Sciatic nerve (tissue), 2 donors: ENCODE data around the gene TNFSF11. TPM values are rescaled to one million over a fixed set of nuclear protein-coding genes. Genes with fewer than 3 reads are reported as not detected.

Experiments used
- ATAC-seq: fragments of 200-7000 bp; cut with Tn5 transposase; one replicate; pipeline ENCODE4 v1.9.1; 2020; ENCODE audit warnings: mild to moderate bottlenecking, moderate library complexity
- DNase-seq: peaks from one replicate; pipeline ENCODE4 v3.0.0-alpha.2; 2020; ENCODE audit warnings: low spot score
- intact Hi-C: fragments of 100-400 bp; cut with DNase I; formaldehyde crosslinking; loops from one replicate; pipeline ENCODE4 v1.14.2; 2022
- total RNA-seq: library from RNA; stranded (reverse); fragmentation: NEBNext Ultra II Directional; extraction: Animal tissue kit (Norgen Biotek cat#: 25700); gene quantifications from one replicate; pipeline ENCODE4 v1.2.1, GENCODE V29; 2021
- donor health status: DM: no; HTN: no; CAD: no.
- donor health status: DM: no; HTN: no; CAD: no.

Gene TNFSF11
- total RNA-seq, 1 donor from 2014 or later = not detected

- no peak for ATAC-seq
- intact Hi-C loops = no loop called here
Observed at GRCh38 chr13:42600943-42601342, 27.0 kb downstream of the TNFSF11 start.

GRCh38 chr13:42602906-42603305, 29.0 kb downstream of the TNFSF11 start:
- ATAC-seq = no peak
- intact Hi-C loops = no loop called here

More at GRCh38 chr13:42600943-42601342, 27.0 kb downstream of the TNFSF11 start:
- DNase-seq = no peak

DNA sequence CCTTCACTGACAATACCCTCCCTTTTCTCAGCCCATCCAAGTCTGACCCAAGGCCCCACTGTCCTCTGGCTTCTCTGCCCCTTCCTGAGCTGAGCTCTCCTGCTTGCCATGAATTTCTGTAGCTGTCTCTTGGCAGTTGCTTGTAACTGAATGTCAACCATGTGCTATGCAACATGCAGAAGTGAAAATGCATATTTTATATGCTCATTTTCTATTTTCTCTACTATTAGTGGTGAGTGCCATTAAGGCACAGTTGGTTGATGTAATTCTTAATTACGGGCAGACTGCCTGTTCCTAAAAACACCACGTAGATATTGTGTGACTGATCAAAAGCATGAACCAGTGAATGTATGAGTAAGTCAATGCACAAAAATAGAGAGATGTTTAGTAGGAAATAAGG, 29.6 kb downstream of the TNFSF11 start:
- intact Hi-C loops = no loop called here
- DNase-seq (no peak), ATAC-seq (no peak)

More at GRCh38 chr13:42602906-42603305, 29.0 kb downstream of the TNFSF11 start:
- no peak for DNase-seq

- intact Hi-C loops = no loop called here
- no peak for DNase-seq
- no peak for ATAC-seq
Observed at GRCh38 chr13:42607546-42607945, 33.6 kb downstream of the TNFSF11 start.

DNA sequence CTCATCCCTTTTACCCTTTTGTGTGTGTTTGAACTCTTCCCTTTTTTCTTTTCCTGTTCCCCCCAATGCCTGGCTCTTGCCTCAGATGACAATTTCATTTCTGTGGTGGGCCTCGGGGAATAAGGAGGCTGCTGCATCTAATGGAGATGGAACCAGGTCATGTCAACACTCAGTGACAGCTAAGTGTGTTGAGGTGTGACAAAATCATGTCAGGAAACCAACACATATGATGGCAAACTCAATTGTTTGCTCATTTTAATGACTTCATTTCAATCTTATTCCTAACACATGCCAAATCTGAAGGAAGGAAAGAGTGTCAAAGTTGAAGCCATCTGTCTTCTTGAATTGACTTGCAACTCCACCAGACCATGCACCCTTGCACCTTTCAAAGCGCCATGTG, 36.7 kb downstream of the TNFSF11 start:
- intact Hi-C loops = no loop called here
- ATAC-seq = no peak
- no peak for DNase-seq

DNA sequence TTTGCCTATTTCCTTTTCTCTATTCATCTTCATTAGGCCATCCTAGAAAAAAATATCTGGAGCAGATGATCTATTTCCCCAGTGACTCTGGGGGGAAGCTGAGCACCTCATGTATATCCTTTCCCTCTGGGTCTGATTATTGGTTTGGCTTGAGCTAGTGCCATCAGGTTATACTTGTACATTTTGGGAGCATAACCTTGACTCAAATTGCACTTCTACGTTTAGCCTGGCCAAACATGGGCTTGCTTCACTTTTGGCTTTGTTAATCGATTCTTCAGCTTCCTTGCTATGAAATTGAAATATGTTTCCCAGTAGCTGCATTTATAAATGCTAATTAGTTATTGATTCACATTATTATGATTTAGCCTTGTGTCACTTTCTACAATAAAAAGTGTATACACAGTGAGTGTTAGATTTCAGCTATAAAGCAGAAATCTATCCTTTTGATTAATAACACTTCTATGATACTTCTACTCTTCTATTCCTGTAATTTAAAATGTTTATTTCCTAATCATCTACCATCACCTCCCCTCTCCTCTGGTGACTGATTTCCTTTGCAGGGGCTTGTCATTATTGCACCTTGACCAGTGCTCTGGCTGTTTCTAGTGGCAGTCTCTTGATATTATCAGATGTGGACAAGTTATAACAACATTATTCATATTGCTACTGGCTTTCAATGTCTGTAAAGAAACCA, 37.3 kb downstream of the TNFSF11 start:
- DNase-seq (no peak), ATAC-seq (no peak)
- intact Hi-C loops = no loop called here

DNA sequence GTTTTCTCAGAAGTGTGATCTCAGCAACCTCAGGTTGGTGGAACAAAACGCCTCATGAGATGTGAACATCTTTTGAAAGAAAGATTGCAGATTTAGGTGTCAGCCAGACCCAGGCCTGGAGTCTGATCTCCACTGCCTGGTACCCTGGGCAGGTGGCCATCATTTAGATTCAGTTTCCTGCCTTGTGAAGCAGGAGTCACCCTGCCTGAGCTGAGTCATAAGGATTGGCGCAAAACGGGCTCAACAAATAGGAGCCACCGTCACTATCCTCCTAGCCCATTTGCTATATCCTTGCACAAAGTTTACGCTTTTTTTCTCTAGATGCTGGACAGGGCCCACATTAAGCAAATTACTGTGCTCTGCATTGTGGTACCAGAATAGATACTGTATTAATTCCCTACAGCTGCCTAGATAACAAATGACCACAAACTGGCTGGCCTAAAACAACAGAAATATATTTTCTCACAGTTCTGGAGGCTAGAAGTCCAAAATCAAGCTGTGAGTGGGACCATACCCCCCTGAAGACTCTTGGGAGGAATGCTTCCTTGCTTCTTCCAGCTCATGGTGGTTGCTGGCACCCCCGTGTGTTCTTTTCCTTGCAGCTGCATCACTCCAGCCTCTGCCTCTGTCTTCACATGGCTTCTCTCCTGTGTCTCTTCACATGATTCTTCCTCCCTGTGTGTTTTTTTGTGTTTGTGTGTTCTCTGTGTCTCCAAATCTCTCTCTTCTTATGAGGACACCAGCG, 38.2 kb downstream of the TNFSF11 start:
- intact Hi-C loops = no loop called here
- no peak for ATAC-seq
- DNase-seq = no peak

DNA sequence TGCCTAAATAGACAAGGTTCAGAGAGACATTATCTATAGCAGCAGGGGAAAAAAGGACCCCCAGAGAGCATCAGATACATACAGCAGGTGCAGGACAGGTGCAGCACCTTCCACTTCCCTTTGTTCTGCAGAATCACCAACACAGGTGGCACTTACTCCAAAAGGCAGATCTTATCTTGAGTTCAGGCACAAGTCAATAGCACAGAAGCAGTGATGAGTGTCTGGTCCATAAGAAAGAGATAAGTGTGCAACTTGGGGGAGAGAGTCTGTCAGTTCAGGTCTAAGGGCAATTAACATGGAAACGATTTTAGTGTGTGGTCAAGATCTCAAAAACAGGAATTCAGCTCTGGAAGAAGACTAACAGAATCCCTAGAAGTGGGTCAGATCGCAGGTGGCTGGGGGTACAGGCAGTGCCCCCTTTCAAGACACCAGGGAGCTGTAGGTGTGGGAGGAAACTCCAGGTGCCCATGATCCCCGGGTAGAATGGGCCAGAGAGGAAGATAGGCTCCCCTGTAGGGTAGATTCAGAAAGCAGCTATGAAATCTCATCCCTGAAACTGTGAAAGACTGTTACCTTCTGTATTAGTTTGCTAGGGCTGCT, 40.6 kb downstream of the TNFSF11 start:
- intact Hi-C loops = no loop called here
- DNase-seq (no peak), ATAC-seq (no peak)

- no peak for DNase-seq
- intact Hi-C loops = no loop called here
- ATAC-seq = no peak
Observed at GRCh38 chr13:42615691-42616090, 41.7 kb downstream of the TNFSF11 start.

GRCh38 chr13:42617221-42617620, 43.3 kb downstream of the TNFSF11 start:
- intact Hi-C loops = no loop called here
- no peak for ATAC-seq
- no peak for DNase-seq

DNA sequence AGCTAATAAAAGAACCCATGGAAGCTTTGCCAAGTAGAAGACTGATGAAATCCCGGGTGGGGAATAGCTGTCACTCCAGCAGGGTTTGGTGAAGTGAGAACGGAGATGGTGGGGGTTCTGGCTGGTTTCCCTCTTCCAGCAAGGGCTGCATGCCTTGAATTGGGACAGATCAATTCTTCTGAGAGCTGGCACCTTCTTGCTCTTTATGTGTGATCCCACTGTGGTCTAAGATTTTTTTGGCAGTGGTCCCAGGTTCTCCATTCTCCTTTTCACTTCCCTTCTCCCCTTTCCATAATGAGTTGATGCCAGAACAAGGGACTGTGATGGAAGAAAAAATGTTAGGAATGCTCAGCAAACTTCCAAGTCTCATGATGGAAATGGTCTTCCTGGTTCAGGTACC, 50.0 kb downstream of the TNFSF11 start:
- ATAC-seq (no peak), DNase-seq (no peak)
- intact Hi-C loops = no loop called here

GRCh38 chr13:42625611-42626010, 51.7 kb downstream of the TNFSF11 start:
- intact Hi-C loops = no loop called here
- DNase-seq = no peak
- no peak for ATAC-seq

- ATAC-seq = no peak
- intact Hi-C loops = no loop called here
Observed at GRCh38 chr13:42626176-42626860, 52.4 kb downstream of the TNFSF11 start.

GRCh38 chr13:42628666-42629065, 54.7 kb downstream of the TNFSF11 start:
- no peak for ATAC-seq
- intact Hi-C loops = no loop called here
- DNase-seq = no peak

More at GRCh38 chr13:42626176-42626860, 52.4 kb downstream of the TNFSF11 start:
- DNase-seq = no peak

GRCh38 chr13:42631181-42631580, 57.2 kb downstream of the TNFSF11 start:
- DNase-seq = no peak
- no peak for ATAC-seq
- intact Hi-C loops = no loop called here

DNA sequence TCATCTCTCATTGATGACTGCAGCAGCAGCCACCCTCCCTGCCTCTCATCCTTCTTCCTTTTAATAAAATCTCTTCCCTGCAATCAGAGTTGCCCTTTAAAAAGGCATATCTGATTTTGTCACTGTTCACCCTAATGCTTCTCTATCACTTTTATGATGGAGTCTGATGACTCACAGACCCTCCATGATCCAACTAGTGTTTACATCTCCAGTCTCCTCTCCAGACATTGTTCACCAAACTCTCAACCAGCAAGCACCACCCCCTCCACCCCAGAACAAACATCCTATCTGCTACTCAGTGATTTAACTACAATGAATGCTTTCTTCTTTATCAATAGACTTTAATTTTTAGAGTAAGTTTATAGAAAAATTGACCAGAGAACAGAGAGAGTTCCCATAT, 59.5 kb downstream of the TNFSF11 start:
- no peak for DNase-seq
- ATAC-seq = no peak
- intact Hi-C loops = no loop called here

- no peak for ATAC-seq
- DNase-seq = no peak
- intact Hi-C loops = no loop called here
Observed at GRCh38 chr13:42638101-42638500, 64.1 kb downstream of the TNFSF11 start.

DNA sequence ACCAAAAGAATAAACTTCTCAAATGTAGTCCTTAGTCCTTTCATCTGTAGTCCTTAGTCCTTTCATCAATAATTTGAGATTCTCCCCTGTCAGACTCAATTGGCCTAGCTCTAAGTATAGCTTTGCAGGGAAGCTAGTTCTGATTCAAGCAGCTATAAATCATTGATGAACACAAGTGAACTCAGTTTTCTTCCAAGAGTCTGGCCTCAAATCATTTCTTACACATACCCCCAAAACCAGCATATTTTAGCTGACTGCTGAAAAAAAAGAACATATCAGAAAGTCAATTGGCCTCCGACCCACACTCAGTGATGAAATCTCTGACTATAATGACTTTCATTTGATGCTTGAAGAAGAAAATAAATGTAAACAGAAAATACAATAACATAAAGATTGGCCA, 64.9 kb downstream of the TNFSF11 start:
- ATAC-seq (no peak), DNase-seq (no peak)
- intact Hi-C loops = no loop called here

DNA sequence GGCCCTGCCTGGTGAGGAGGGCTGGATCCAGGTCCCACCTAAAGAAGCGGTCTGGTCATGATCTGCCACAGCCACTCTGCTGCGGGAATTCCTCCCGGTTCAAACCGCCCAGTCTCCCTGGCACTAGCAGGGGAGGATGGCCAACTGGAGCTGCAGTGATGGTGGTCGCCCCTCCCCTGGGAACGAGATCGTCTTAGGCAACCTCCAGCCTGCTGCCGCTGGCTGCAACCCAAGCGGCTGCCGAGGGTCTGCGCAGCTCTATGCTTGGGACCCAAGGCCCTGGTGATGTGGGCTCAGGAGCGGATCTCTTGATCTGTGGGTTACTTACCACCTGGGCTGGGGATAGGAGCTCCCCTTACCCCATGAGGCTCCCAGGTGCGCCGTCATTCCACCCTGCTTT, 69.1 kb downstream of the TNFSF11 start:
- DNase-seq (no peak), ATAC-seq (no peak)
- intact Hi-C loops = no loop called here

- ATAC-seq (no peak), DNase-seq (no peak)
- intact Hi-C loops = no loop called here
Observed at GRCh38 chr13:42644841-42645240, 70.9 kb downstream of the TNFSF11 start.
